Hematopoietic multipotent progenitor cell treated with erythropoietin and hydrocortisone succinate and interleukin-3 and kit ligand, for 8 days (in vitro differentiated cells): ENCODE results near the gene SPOPL.

Source experiments
- DNase-seq: peaks from one replicate; pipeline ENCODE4 v3.0.0-alpha.2; 2015

The SPOPL gene

DNA sequence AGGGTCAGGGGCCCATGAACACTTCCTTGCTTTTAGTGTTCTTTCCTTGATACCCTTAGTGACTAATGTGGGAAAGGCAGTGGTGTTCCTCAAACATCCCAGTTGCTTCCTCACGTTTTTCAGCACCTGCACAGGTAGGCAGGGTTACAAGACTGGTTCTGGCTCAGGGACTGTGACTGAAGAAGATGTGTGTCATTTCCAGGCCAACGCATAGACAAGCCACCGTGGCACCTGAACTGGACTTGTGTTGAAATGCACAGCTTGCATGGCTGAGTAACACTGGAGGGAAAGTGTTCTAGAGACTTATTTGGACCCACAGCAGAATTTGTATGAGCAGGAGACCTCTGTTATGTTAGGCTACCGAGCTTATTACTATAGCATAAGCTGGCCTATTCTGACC is 107.9 kb downstream of the SPOPL start:
- DNase-seq: no peak

DNA sequence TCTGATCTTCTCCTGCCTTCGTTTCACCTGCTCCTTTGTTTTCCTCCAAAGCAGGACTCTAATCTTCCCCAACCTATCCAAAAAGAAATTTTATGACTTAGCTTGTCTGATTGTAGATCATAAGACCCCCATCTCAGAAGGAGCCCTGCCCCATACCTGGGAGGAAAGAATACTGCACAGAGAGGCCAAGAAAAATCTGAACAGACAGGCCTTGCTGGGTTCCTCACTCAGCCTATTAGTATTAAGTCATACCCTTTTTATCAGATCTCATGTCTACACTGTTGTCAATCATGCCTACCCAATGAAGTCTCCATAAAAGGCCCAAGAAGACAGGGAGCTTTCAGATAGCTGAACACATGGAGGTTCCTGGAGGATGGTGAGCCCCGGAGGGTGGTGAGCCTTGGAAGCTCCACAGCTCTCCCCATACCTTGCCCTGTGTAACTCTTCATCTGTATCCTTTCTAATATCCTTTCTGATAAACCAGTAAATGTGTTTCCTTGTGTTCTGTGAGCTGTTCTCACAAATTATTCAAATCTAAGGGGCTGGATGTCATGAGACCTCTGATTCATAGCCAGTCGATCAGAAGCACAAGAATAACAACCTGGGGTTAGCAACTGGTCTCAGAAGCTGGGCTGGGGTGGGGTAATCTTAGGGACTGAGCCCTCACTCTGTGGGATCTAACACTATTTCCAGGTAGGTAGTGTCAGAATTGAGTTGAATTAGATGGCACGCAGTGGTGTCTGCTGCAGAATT is 108.8 kb downstream of the SPOPL start:
- no peak for DNase-seq

DNA sequence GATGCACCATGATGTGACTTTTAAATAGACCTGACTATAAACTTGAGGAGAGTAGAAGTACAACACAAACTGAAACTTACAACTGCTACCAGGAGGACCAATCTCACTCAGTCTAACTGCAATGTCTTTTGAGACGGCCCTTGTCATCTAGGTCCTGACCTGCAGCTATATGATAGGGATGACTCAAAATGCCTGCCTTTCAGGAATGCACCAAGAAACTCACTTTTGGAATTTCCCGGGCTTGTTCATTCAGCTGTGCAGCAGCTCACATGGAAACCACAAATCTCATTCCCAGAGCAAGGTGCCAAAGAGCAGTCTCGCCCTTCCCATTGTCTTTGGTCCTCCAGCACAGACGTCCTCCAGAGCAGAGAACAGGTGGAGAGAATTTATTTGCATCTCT is 113.7 kb downstream of the SPOPL start:
- no peak for DNase-seq

DNA sequence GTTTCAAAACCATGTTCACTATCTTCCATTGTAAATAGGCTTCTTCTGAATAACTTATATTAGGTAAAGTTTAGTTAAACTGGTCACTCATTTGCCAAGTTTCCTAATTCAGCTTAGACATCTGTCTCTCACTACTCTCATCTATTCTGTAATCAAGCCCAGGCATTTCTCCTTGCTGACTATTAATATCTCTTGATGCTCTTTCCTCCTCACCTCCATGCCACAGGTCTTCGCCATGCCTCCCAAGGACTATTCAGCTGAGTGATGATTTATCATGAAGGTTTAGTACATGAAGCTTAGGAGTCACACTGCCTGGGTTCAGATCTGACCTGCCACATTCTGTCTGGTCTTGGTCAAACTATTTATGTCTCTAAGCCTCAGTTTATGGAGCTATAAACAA is 115.5 kb downstream of the SPOPL start:
- no peak for DNase-seq

DNA sequence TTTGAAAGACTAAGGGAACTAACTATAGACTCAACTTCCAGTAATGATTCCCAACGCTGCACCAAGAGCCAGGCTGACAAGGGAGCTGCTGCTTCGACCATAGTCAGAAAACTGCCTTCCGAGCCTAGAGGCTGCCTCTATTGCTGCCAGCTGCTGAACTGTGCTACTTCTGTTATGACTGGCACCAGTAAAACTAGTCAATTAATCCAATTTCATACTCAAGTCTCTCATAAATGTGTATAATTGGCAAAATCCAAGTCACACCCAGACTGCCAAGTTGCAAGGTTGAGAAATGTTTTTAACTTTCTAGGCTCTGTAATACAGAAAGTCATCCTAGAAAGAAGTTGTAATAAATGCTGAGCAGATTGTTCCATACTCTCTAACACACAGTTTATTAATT is 117.4 kb downstream of the SPOPL start:
- no peak for DNase-seq

DNA sequence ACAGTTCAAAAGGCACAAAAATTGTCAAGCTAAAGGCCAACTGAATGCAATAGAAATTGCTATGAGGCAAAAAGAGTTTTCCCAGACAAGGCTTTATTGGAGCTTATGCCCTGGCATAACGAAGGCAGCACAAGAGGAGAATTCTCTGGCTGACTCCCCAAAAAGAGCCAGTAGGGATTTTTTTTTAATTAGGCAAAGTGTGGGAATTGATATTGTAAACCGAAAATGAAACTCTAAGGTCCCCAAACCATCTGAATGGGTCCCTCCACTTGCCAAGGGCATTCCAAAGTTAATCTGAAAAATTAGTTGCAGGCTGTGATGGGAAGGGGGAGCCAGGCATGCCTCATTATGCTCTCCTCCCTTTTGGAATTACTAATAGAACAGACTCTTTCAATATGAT is 118.9 kb downstream of the SPOPL start:
- no peak for DNase-seq

DNA sequence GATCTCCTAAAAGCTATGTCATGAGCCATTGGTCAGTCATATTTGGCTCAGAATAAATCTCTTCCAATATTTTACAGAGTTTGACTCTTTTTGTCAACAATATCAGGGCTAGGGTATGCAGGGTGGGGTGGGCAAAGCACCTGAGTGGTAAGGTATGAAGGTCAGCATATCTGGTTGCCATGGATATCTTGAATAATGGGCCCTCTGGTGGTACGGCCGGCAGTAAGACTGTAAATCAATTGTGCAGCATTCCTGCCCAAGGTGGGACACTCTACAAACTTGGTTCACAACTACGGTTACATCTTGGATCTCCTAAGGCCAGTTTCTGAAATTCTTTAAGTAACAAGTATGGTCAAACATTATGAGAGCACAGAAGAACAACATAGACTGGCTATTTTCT is 119.6 kb downstream of the SPOPL start:
- no peak for DNase-seq

DNA sequence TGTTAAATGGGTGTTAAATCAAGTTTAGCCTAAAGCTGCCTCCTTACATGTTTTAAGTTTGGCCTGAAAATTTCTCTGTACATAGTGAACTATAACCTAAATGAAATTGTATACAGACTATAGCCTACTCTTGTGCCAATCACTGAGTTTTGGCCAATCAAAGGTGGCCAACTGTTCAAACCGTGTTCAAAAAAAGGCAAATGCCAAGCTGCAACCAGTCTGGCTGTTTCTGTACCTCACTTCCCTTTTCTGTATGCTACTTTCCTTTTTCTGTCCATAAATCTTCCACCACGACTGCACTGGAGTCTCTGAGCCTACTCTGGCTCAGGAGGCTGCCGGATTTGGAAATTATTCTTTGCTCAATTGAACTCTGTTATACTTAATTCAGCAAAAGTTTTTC is 121.0 kb downstream of the SPOPL start:
- DNase-seq: no peak
